Breast epithelium (tissue), 4 donors: ENCODE results near the gene FAM3B. TPM values are rescaled to one million over a fixed set of nuclear protein-coding genes. Genes with fewer than 3 reads are reported as not detected.
A peak's percentile ranks its signal among the peaks of the same experiment; 100 is the strongest.

Experiments used
- DNase-seq, 2 donors: peaks; one replicate each; pipeline ENCODE4 v3.0.0-alpha.2; 2019; ENCODE audit warnings: low spot score in 2 of 2
- H3K27ac ChIP-seq, 2 donors: fragments of 200-600 bp; sonication (generic) in 1 of 2; one replicate each; pipeline ENCODE4 v1.5.1; 2016 to 2019; ENCODE audit warnings: mild to moderate bottlenecking in 1 of 2
- H3K27me3 ChIP-seq, 2 donors: fragments of 200-600 bp; sonication (generic) in 1 of 2; one replicate each; pipeline versions ENCODE4 v1.5.1 to v1.6.0; 2017 to 2019; ENCODE audit warnings: control low read depth in 1 of 2, mild to moderate bottlenecking in 1 of 2
- H3K36me3 ChIP-seq: fragments of 200-600 bp; one replicate; pipeline ENCODE4 v1.5.1; 2019
- H3K4me1 ChIP-seq, 2 donors: fragments of 200-600 bp; sonication (generic); one replicate each; pipeline ENCODE4 v1.5.1; 2016 to 2019; ENCODE audit warnings: control low read depth in 1 of 2
- H3K4me3 ChIP-seq, 3 donors: fragments of 200-600 bp; sonication (generic); 1 replicate in 2 of 3; 2 replicates in 1 of 3; pipeline ENCODE4 v1.5.1; 2016 to 2019; ENCODE audit warnings: mild to moderate bottlenecking in 3 of 3, moderate library complexity in 2 of 3
- H3K9me3 ChIP-seq, 2 donors: fragments of 200-600 bp; sonication (generic) in 1 of 2; one replicate each; pipeline ENCODE4 v1.5.1; 2016 to 2019; ENCODE audit warnings: control low read depth in 1 of 2
- CTCF ChIP-seq, 3 donors: fragments of 450-650 bp; IDR thresholded peaks; one replicate each; pipeline ENCODE4 v1.5.1; 2016 to 2017; ENCODE audit warnings: antibody characterized with exemption in 3 of 3, mild to moderate bottlenecking in 3 of 3, moderate library complexity in 3 of 3
- POLR2A ChIP-seq: fragments of 450-650 bp; IDR thresholded peaks from one replicate; pipeline ENCODE4 v1.6.1; 2016; ENCODE audit warnings: antibody characterized with exemption, mild to moderate bottlenecking, moderate library complexity
- POLR2AphosphoS5 ChIP-seq, 3 donors: sonication (generic); formaldehyde crosslinking; IDR thresholded peaks; one replicate each; pipeline ENCODE4 v1.6.1; 2017; ENCODE audit warnings: antibody characterized with exemption in 3 of 3
- intact Hi-C: fragments of 100-400 bp; cut with DNase I; formaldehyde crosslinking; loops from one replicate; pipeline ENCODE4 v1.15.1; 2023; ENCODE audit warnings: low total_unique reads
- total RNA-seq, 3 donors: library from RNA; depleted of rRNA; stranded (reverse); fragments of >200 nt; gene quantifications; one replicate each; pipeline ENCODE4 v1.1.0, GENCODE V29; 2016

Gene FAM3B
- total RNA-seq, 3 donors from 2014 or later = 1.6 to 13.6 (median 10.5) TPM

- no peak for DNase-seq
- Histone ChIP-seq H3K36me3 (no peaks in the 10 kb centered on the region), H3K4me3 (no peak overlapping the region), H3K4me1 (no peaks in the 10 kb centered on the region), H3K27me3 (no peaks in the 10 kb centered on the region), H3K9me3 (no peaks in the 10 kb centered on the region), H3K27ac (no peak overlapping the region)
- TF ChIP-seq CTCF (IDR thresholded peaks at IDR 0.05) = no peak
- TF ChIP-seq POLR2AphosphoS5 (IDR thresholded peaks at IDR 0.05) = no peak
- TF ChIP-seq POLR2A = no peak
- intact Hi-C loops = no loop called here
These were observed 48.9 kb downstream of the FAM3B start for GRCh38 chr21:41365377-41366107.

- Histone ChIP-seq H3K36me3 (no peaks in the 10 kb centered on the region), H3K9me3 (no peaks in the 10 kb centered on the region), H3K4me3 (no peak overlapping the region), H3K27ac (peak overlapping the region; percentile 40 to 41), H3K4me1 (no peaks in the 10 kb centered on the region), H3K27me3 (no peaks in the 10 kb centered on the region)
- peak in 1 of 2 donors; percentile 48 for DNase-seq
- TF ChIP-seq POLR2AphosphoS5 (IDR thresholded peaks at IDR 0.05) (peak in 1 of 3 donors; percentile 69), CTCF (IDR thresholded peaks at IDR 0.05) (no peak), POLR2A (no peak)
- intact Hi-C loops = no loop called here
These were observed 50.0 kb downstream of the FAM3B start for GRCh38 chr21:41366522-41367151.

GRCh38 chr21:41367301-41367944 is 50.8 kb downstream of the FAM3B start:
- no peaks in the 10 kb centered on the region for H3K4me1 ChIP-seq
- intact Hi-C loops = no loop called here
- H3K36me3 ChIP-seq = no peaks in the 10 kb centered on the region
- no peaks in the 10 kb centered on the region for H3K9me3 ChIP-seq
- no peaks in the 10 kb centered on the region for H3K27me3 ChIP-seq
- TF ChIP-seq POLR2AphosphoS5 (IDR thresholded peaks at IDR 0.05) (no peak), POLR2A (no peak), CTCF (IDR thresholded peaks at IDR 0.05) (no peak)
- peak in 1 of 2 donors; percentile 22 for DNase-seq
- H3K27ac ChIP-seq = peak overlapping the region in 1 of 2 donors; percentile 26
- H3K4me3 ChIP-seq = no peak overlapping the region

- TF ChIP-seq CTCF (IDR thresholded peaks at IDR 0.05) = no peak
- TF ChIP-seq POLR2A = no peak
- TF ChIP-seq POLR2AphosphoS5 (IDR thresholded peaks at IDR 0.05) = no peak
- no peaks in the 10 kb centered on the region for H3K36me3 ChIP-seq
- no peaks in the 10 kb centered on the region for H3K9me3 ChIP-seq
- H3K27ac ChIP-seq = peak overlapping the region in 1 of 2 donors; percentile 86
- no peaks in the 10 kb centered on the region for H3K4me1 ChIP-seq
- no peak for DNase-seq
- no peaks in the 10 kb centered on the region for H3K27me3 ChIP-seq
- intact Hi-C loops = no loop called here
- H3K4me3 ChIP-seq = peak overlapping the region in 1 of 3 donors; percentile 65
These were observed 51.5 kb downstream of the FAM3B start for GRCh38 chr21:41367945-41368734.
